Measurements from ENCODE around the gene LGALS9B.
"Not testable (repeated sequence)": the region's sequence is repeated elsewhere in the genome, so short reads cannot be mapped to it uniquely, and the experiment has no call there.

Gene LGALS9B

GRCh38 chr17:20466553-20466952 lies 786 bp downstream of the LGALS9B start:
- DNase-seq = not testable (repeated sequence)

- not testable (repeated sequence) for DNase-seq
These were observed 1.8 kb downstream of the LGALS9B start for GRCh38 chr17:20465535-20465934.

DNA sequence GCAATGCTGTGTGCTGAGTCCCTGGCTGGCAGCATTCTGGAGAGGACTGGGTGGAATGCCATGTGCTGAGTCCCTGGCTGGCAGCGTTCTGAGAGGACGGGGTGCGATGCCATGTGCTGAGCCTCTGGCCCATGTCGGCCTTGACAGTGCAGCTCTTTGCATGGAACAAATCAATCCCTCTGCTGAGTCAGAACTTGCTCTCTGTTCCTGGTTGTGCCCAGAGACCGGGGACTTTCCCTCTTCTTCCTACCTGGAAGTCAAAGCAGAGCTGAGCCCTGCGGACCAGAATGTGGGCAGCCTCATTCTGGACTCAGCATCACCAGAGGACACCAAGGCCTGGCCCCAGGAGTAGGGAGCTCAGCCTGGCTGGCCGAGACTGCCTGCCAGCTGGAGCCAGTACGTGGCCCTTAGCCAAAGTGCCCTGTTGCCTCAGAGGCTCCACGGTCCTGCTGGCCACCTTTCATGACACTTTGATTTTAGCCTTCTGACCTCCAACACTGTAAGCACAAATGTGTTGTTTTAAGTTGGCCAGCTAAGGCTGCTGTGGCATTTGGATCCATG lies 2.4 kb downstream of the LGALS9B start:
- DNase-seq = not testable (repeated sequence)

GRCh38 chr17:20462158-20462557 lies 5.2 kb downstream of the LGALS9B start:
- not testable (repeated sequence) for DNase-seq

- DNase-seq = not testable (repeated sequence)
These were observed 9.4 kb downstream of the LGALS9B start for GRCh38 chr17:20457848-20458381.

- not testable (repeated sequence) for DNase-seq
These were observed 12.2 kb downstream of the LGALS9B start for GRCh38 chr17:20455106-20455505.

GRCh38 chr17:20453820-20454434 lies 13.4 kb downstream of the LGALS9B start:
- DNase-seq = not testable (repeated sequence)

- DNase-seq = not testable (repeated sequence)
These were observed 16.5 kb downstream of the LGALS9B start for GRCh38 chr17:20450852-20451251.

- not testable (repeated sequence) for DNase-seq
These were observed 19.6 kb downstream of the LGALS9B start for GRCh38 chr17:20447534-20448321.

GRCh38 chr17:20446895-20447294 lies 20.4 kb downstream of the LGALS9B start:
- not testable (repeated sequence) for DNase-seq

DNA sequence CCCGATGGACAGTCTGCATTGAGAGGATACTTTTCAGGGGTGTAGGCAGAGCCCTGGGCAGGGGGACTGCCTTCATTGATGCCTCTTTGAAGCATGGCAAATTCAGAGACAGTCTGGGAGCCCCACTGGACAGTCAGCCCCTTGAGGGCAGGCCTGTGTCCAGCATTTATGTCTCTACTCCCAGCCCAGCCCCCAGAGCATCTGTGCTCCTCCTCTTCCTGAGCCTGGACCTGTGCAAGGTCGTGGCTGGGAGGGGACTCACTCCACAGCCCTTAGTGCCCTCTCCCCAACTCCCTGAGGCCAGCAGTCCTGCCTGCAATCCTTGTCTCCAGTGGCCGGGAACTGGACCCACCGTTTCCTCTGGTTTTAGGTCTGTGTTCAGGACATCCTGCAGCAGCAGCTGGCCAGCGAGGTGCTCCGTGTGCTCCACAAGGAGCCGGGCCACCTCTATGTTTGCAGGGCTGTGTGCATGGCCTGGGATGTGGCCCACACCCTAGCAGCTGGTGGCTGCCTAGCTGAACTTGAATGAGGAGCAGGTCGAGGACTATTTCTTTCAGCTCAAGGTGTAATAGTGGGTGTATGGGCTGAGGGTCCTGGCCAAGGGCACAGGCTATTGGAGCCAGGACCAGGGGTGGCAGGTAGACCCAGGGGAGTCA lies 22.6 kb downstream of the LGALS9B start:
- not testable (repeated sequence) for DNase-seq

GRCh38 chr17:20444173-20444572 lies 23.2 kb downstream of the LGALS9B start:
- not testable (repeated sequence) for DNase-seq

- not testable (repeated sequence) for DNase-seq
These were observed 23.7 kb downstream of the LGALS9B start for GRCh38 chr17:20443632-20444031.

GRCh38 chr17:20440665-20441064 lies 26.7 kb downstream of the LGALS9B start:
- DNase-seq = not testable (repeated sequence)

GRCh38 chr17:20435166-20435565 lies 32.2 kb downstream of the LGALS9B start:
- DNase-seq = not testable (repeated sequence)

DNA sequence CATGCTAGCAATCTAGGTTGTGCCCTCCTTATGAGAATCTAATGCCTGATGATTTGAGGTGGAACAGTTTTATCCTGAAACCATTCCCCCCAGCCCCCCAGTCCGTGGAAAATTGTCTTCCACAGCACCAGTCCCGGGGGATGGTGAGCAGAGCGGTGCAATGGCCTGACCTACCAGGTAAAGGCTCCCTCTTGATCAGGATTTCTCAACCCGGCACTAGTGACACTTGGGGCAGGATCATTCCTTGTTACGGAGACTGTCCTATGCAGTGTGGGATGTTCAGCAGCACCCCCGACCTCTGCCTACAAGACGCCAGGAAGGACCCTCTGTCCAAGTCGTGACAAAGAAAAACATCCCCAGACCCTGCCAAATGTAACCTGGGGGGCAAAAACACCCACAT lies 34.0 kb downstream of the LGALS9B start:
- DNase-seq = not testable (repeated sequence)

DNA sequence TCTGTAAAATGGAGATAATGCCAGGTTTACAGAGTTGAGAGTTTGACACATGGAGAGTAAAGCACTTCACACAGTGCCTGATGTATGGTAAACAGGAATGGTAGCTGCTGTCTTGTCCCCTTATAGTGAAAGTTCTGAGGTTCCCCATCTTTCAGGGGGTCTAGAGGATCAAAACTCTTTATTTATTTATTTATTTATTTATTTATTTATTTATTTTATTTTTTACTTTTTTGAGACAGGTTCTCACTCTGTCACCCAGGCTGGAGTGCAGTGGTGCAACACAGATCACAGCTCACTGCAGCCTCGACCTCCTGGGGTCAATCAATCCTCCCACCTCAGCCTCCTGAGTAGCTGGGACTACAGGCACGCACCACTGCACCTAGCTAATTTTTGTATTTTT lies 40.1 kb downstream of the LGALS9B start:
- not testable (repeated sequence) for DNase-seq

DNA sequence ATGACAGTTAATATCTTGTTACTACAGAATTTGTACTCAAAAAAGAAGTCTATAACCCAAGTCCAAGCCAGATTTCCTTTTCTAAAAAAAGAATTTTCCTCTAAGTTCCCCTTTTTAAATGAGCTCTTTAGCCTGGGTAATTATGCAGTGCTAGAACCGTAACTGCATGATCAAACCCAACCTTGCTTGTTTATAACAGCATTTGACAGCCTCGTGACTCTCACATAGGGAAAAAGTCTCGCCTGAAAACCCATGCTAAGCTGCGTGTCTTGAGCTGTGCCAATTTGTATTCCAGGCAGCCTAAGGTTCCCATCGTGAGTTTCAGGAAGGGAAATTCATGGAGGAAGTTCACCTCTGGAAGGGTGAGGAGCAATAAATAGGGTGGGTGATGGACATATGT lies 44.5 kb downstream of the LGALS9B start:
- not testable (repeated sequence) for DNase-seq

- DNase-seq = not testable (repeated sequence)
These were observed 48.5 kb downstream of the LGALS9B start for GRCh38 chr17:20418838-20419237.

DNA sequence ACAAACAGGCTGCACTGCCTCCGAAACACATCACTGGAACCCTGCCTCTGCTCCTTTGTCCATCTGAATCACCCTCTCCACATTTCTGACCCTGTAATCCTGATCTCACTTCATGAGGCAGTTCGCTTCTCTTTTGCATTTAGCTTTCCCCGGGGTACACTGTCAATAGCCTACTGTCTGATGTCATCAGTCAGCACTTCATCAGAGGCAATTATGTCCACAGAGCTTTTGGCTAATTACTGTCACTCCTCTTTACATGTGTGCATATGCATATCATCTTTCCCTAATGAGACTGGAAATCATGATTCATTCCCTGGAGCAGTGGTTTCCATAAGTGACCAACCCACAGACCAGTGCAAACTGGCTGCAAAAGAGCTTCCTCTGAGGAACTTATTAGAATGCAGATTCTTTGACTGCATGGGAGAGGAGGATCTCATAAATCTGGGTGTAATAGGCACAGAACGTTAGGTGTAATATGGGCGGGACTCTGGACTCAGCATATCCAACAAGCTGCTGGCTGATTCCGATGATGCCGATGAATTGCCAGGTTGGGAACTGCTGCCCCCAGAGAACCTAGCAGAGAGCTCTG lies 49.8 kb downstream of the LGALS9B start:
- not testable (repeated sequence) for DNase-seq

DNA sequence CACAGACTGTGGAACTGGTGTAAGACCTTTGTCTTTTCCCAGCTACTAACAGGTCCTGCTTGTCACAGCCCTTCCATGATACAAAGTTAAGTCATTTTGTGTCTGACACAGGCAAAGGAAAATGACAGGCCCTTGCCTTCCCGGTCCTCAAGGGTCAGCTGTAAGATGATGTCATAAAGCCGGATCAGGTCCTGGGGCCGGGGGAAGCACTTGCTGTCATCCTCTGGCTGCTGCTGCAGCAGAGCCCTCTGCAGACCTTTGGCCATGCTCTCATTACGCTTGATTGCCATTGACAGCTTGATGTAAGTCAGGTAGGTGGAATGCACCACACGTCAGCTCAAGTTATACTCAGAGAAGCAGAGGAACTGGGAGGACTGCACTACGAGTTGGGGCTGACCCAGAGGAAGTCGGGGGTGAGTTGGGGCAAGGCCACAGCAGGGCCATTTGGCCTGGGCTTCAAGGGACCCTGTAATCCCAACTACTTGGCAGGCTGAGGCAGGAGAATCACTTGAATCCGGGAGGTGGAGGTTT lies 50.9 kb downstream of the LGALS9B start:
- DNase-seq = not testable (repeated sequence)

DNA sequence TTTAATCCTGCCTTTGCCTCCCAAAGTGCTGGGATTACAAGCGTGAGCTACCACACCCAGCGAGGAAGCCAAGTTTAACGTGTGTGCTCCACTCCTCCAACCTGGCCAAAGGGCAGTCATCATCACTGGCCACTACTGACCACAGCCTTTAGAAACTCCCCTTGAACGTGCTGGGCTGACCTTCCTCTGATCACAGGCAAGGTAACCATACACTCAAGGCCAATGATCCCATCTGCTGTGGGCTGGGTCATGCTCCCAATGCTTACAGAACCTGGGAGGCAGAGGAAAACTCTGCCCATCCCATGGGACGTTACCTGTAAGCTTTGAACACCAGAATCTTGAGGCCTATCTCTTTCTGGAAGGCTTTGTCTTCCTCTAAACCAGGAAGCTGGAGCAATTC lies 51.9 kb downstream of the LGALS9B start:
- DNase-seq = not testable (repeated sequence)
